A549 (cell line): ENCODE measurements around the gene TMEM131.

ENCODE experiments used
- BCL3 ChIP-seq: fragments of >200 bp; sonication (Bioruptor Twin); formaldehyde crosslinking; IDR thresholded peaks from 3 replicates; pipeline ENCODE4 v1.6.1; 2016
- BHLHE40 ChIP-seq: IDR thresholded peaks from 2 replicates; pipeline ENCODE4 v1.6.1; 2012; ENCODE audit warnings: low read depth, low read length, inconsistent platforms
- CBX8 ChIP-seq: fragments of 200-600 bp; sonication (generic); IDR thresholded peaks from 2 replicates; pipeline ENCODE4 v1.6.1; 2016
- CEBPB ChIP-seq, 2 experiments: fragments of >200 bp in 1 of 2; sonication (Bioruptor Twin) in 1 of 2; formaldehyde crosslinking in 1 of 2; IDR thresholded peaks; 2 replicates each; pipeline ENCODE4 v1.6.1; 2012 to 2016
- CTCF ChIP-seq: fragments of >200 bp; sonication (Bioruptor Twin); formaldehyde crosslinking; IDR thresholded peaks from 3 replicates; pipeline ENCODE4 v1.5.1; 2016
- EP300 ChIP-seq, 2 experiments: fragments of >200 bp; sonication (Bioruptor Twin); formaldehyde crosslinking; IDR thresholded peaks; 2 replicates in 1 of 2; 3 replicates in 1 of 2; pipeline ENCODE4 v1.6.1; 2016 to 2017
- HOXB13 ChIP-seq: fragments of 250-450 bp; sonication (Bioruptor Pico); IDR thresholded peaks from 2 replicates; pipeline ENCODE4 v1.5.0; 2020; ENCODE audit warnings: low read depth, mild to moderate bottlenecking, moderate library complexity
- JUNB ChIP-seq: fragments of >200 bp; sonication (Bioruptor Twin); formaldehyde crosslinking; IDR thresholded peaks from 2 replicates; pipeline ENCODE4 v1.6.1; 2016
- MYC ChIP-seq: IDR thresholded peaks from 2 replicates; pipeline ENCODE4 v1.6.1; 2012; ENCODE audit warnings: mild to moderate bottlenecking, inconsistent platforms, low read length, improper control_type of control experiment, borderline replicate concordance
- NFE2L2 ChIP-seq: fragments of 150-350 bp; conservative IDR thresholded peaks from 2 replicates; pipeline ENCODE4 v1.6.1; 2014; ENCODE audit warnings: low read length
- PBX3 ChIP-seq: IDR thresholded peaks from 2 replicates; pipeline ENCODE4 v1.6.1; 2012
- POLR2A ChIP-seq: IDR thresholded peaks from 2 replicates; pipeline ENCODE4 v1.6.1; 2012; ENCODE audit warnings: mild to moderate bottlenecking, low read length
- ZC3H11A ChIP-seq: fragments of 450-650 bp; IDR thresholded peaks from 2 replicates; pipeline ENCODE4 v1.6.1; 2014; ENCODE audit warnings: antibody characterized with exemption, mild to moderate bottlenecking

- TF ChIP-seq CEBPB (IDR thresholded peaks at IDR 0.05), result no peak
- no peak for TF ChIP-seq CTCF
- no peak for TF ChIP-seq BCL3
- TF ChIP-seq MYC, result no peak
- no peak for TF ChIP-seq POLR2A
- TF ChIP-seq PBX3, result no peak
- no peak for TF ChIP-seq NFE2L2
- TF ChIP-seq ZC3H11A, result no peak
- no peak for TF ChIP-seq HOXB13
- no peak for TF ChIP-seq CBX8
- TF ChIP-seq EP300 (IDR thresholded peaks at IDR 0.05), result no peak
- no peak for TF ChIP-seq JUNB
- TF ChIP-seq BHLHE40, result no peak
Observed at GRCh38 chr2:97754690-97755346, 240.9 kb downstream of the TMEM131 start.
